GM19043 (cell line): ENCODE measurements around the gene THAP10.

Experiments
- ATAC-seq: cut with Tn5 transposase; IDR thresholded peaks from one replicate; pipeline ENCODE4 v1.9.1; 2021; ENCODE audit warnings: low read depth; ENCODE audit not compliant: unreplicated experiment

The THAP10 gene

GRCh38 chr15:70854666-70854976 lies 37.6 kb downstream of the THAP10 start:
- no peak for ATAC-seq

GRCh38 chr15:70853973-70854665 lies 38.1 kb downstream of the THAP10 start, which contains the start of gene LARP6:
Gene LARP6 (minus strand): TSS chr15:70854157. CDS start chr15:70854088, 69 bp downstream.
- ATAC-seq: no peak

- no peak for ATAC-seq
Measured at GRCh38 chr15:70853318-70853972, 38.8 kb downstream of the THAP10 start.

- no peak for ATAC-seq
Measured at GRCh38 chr15:70852501-70853317, 39.5 kb downstream of the THAP10 start.

- ATAC-seq: no peak
Measured at GRCh38 chr15:70851889-70852288, 40.3 kb downstream of the THAP10 start.

- no peak for ATAC-seq
Measured at GRCh38 chr15:70845602-70846360, 46.5 kb downstream of the THAP10 start.

GRCh38 chr15:70837476-70837875 lies 54.8 kb downstream of the THAP10 start:
- no peak for ATAC-seq

- ATAC-seq: no peak
Measured at GRCh38 chr15:70835841-70836240, 56.4 kb downstream of the THAP10 start.

GRCh38 chr15:70835415-70835814 lies 56.8 kb downstream of the THAP10 start:
- no peak for ATAC-seq

- ATAC-seq: no peak
Measured at GRCh38 chr15:70834999-70835398, 57.2 kb downstream of the THAP10 start.

GRCh38 chr15:70833861-70834765 lies 58.1 kb downstream of the THAP10 start:
- ATAC-seq: no peak

- no peak for ATAC-seq
Measured at GRCh38 chr15:70833422-70833821, 58.8 kb downstream of the THAP10 start.

GRCh38 chr15:70832176-70832575 lies 60.1 kb downstream of the THAP10 start:
- ATAC-seq: no peak
